Measurements from ENCODE around the gene S100A11.

- TF ChIP-seq CTCF (IDR thresholded peaks at IDR 0.05): no peak
- no peak for TF ChIP-seq REST (IDR thresholded peaks at IDR 0.05; ENCODE audit: insufficient read depth in 1 of 2, low read depth in 2 of 2, low read length in 1 of 2)
- no peak for TF ChIP-seq POLR2AphosphoS5 (IDR thresholded peaks at IDR 0.05; ENCODE audit: low read depth, low read length)
Measured at GRCh38 chr1:152042030-152042429, 5.2 kb upstream of the S100A11 start.
